Heart left ventricle (tissue), 16 donors: ENCODE results near the gene AKAP10. TPM values are rescaled to one million over a fixed set of nuclear protein-coding genes. Genes with fewer than 3 reads are reported as not detected.

Experiments used
- ATAC-seq, 4 donors: fragments of 200-7000 bp; cut with Tn5 transposase; one replicate each; pipeline ENCODE4 v1.9.1; 2020 to 2022; ENCODE audit warnings: moderate library complexity in 4 of 4, mild to moderate bottlenecking in 3 of 4, moderate number of reproducible peaks in 1 of 4
- DNase-seq, 5 donors: peaks; one replicate each; pipeline ENCODE4 v3.0.0-alpha.2; 2020
- H3K27ac ChIP-seq, 12 donors: fragments of 200-600 bp; sonication (generic) in 4 of 12; one replicate each; pipeline versions ENCODE4 v1.5.0 to v1.8.0; 2016 to 2022; ENCODE audit warnings: mild to moderate bottlenecking in 2 of 12
- H3K27me3 ChIP-seq, 9 donors: fragments of 200-600 bp; sonication (generic) in 2 of 9; one replicate each; pipeline versions ENCODE4 v1.5.1 to v1.8.0; 2016 to 2022; ENCODE audit warnings: mild to moderate bottlenecking in 3 of 9
- H3K36me3 ChIP-seq, 9 donors: fragments of 200-600 bp; sonication (generic) in 2 of 9; one replicate each; pipeline versions ENCODE4 v1.5.0 to v1.8.0; 2018 to 2022; ENCODE audit warnings: mild to moderate bottlenecking in 2 of 9
- H3K4me1 ChIP-seq, 12 donors: fragments of 200-600 bp; sonication (generic) in 4 of 12; one replicate each; pipeline versions ENCODE4 v1.5.0 to v1.8.0; 2016 to 2022; ENCODE audit warnings: mild to moderate bottlenecking in 3 of 12
- H3K4me3 ChIP-seq, 12 donors: fragments of 200-600 bp; sonication (generic) in 4 of 12; one replicate each; pipeline versions ENCODE4 v1.5.0 to v1.8.0; 2017 to 2022; ENCODE audit warnings: mild to moderate bottlenecking in 9 of 12, moderate library complexity in 4 of 12
- H3K9me3 ChIP-seq, 12 donors: fragments of 200-600 bp; sonication (generic) in 4 of 12; one replicate each; pipeline versions ENCODE4 v1.5.0 to v1.8.0; 2016 to 2022; ENCODE audit warnings: mild to moderate bottlenecking in 1 of 12
- CTCF ChIP-seq, 12 donors: fragments of 200-600 bp; sonication (generic) in 4 of 12; IDR thresholded peaks; one replicate each; pipeline versions ENCODE4 v1.5.0 to v1.8.0; 2018 to 2022; ENCODE audit warnings: antibody characterized with exemption in 12 of 12, mild to moderate bottlenecking in 5 of 12
- POLR2A ChIP-seq, 2 donors: fragments of 450-650 bp; IDR thresholded peaks; one replicate each; pipeline ENCODE4 v1.6.1; 2017; ENCODE audit warnings: antibody characterized with exemption in 2 of 2, mild to moderate bottlenecking in 2 of 2, moderate library complexity in 2 of 2
- WGBS, 4 donors: extraction: QIAGEN DNeasy Blood & Tissue Kit in 2 of 4; methylation state at CpG; one replicate each; pipeline versions ENCODE4 v1.1.5 to v1.1.7; 2013 to 2018; 5-methylcytosine and 5-hydroxymethylcytosine counted together
- intact Hi-C, 10 donors: fragments of 100-400 bp; cut with DNase I; formaldehyde crosslinking; loops; one replicate each; pipeline versions ENCODE4 v1.11.1 to v1.14.2; 2022
- polyA plus RNA-seq, 2 donors: library from polyadenylated mRNA; stranded (reverse); fragments of 200-250 nt; gene quantifications; one replicate each; pipeline ENCODE4 v1.2.3, GENCODE V29; 2013
- total RNA-seq, 9 donors: library from RNA; depleted of rRNA in 2 of 9; stranded (reverse); fragments of >200 nt in 2 of 9; fragmentation: NEBNext Ultra II Directional in 3 of 9; extraction: Animal tissue kit (Norgen Biotek cat#: 25700) in 3 of 9; gene quantifications; one replicate each; pipeline versions ENCODE4 v1.1.0 to v1.2.4, GENCODE V29; 2016 to 2023
- donor health status: ischemic (EF 13 %, LVEDD 7.1; RV severe dilation, severe dysfunction).
- donor health status: healthy with polysubstance abuse.
- donor health status: DM: no; HTN: yes; CAD: no.
- donor health status: DM: no; HTN: no; CAD: no.
- donor health status: ischemic (EF 25% LVEDD 6.9; RV normal size, moderate dysfunction).
- donor health status: ischemic (EF 25% LVEDD 5.7; RV mildly dilated, moderate dysfunction).
- donor health status: healthy.
- donor health status: DM: yes; HTN: yes; CAD: no.
- donor health status: ischemic (EF 35%, LVEDD 5.7; RV mildly dilated, moderate dysfunction).
- donor health status: nonischemic (EF 11% LVEDD 7.7; RV severe dilation, severe dysfunction).
- donor health status: DM: yes; HTN: yes; CAD: no.
- donor health status: PGD.
- donor health status: ischemic (EF 29% LVEDD 5.4; RV normal size, mild dysfunction).
- donor health status: nonischemic (EF 23%, LVEDD 6.1; RV moderate dilation, normal function).

Gene AKAP10
- total and polyA plus RNA-seq, 11 donors, result 4.4 to 25.0 (median 13.7) TPM

GRCh38 chr17:19996502-19996901, 18.9 kb upstream of the AKAP10 start:
- no peaks in the 10 kb centered on the region for H3K27me3 ChIP-seq
- H3K4me1 ChIP-seq, result peaks cover 0 to 11% (median 1%) of the 10 kb centered on the region in 12 donors
- DNase-seq (no peak), ATAC-seq (no peak)
- no peaks in the 10 kb centered on the region for H3K9me3 ChIP-seq
- no peak overlapping the region for H3K27ac ChIP-seq
- H3K36me3 ChIP-seq, result no peaks in the 10 kb centered on the region
- intact Hi-C loops, result loop anchor here in 3 of 10 donors (10.0 kb wide), 2 partner anchors 228 to 318 kb away; no protein-coding TSS in a partner anchor
- WGBS, 4 donors, result 49 to 61% (median 55%) methylated on average over 5 of the region's 5 CpGs
- TF ChIP-seq POLR2A (IDR thresholded peaks at IDR 0.05) (no peak), CTCF (IDR thresholded peaks at IDR 0.05) (no peak)
- H3K4me3 ChIP-seq, result no peak overlapping the region

GRCh38 chr17:19996086-19996485, 18.5 kb upstream of the AKAP10 start:
- no peaks in the 10 kb centered on the region for H3K36me3 ChIP-seq
- no peak overlapping the region for H3K27ac ChIP-seq
- DNase-seq, result no peak
- no peak for ATAC-seq
- H3K27me3 ChIP-seq, result no peaks in the 10 kb centered on the region
- peaks cover 0 to 11% (median 1%) of the 10 kb centered on the region in 12 donors for H3K4me1 ChIP-seq
- WGBS, 4 donors, result 86 to 95% (median 90%) methylated on average over 1 of the region's 1 CpG
- TF ChIP-seq POLR2A (IDR thresholded peaks at IDR 0.05) (no peak), CTCF (IDR thresholded peaks at IDR 0.05) (no peak)
- intact Hi-C loops, result loop anchor here in 3 of 10 donors (10.0 kb wide), 2 partner anchors 229 to 319 kb away; no protein-coding TSS in a partner anchor
- no peak overlapping the region for H3K4me3 ChIP-seq
- H3K9me3 ChIP-seq, result no peaks in the 10 kb centered on the region

- TF ChIP-seq CTCF (IDR thresholded peaks at IDR 0.05), result peak; percentile 66 to 82 (median 76)
- TF ChIP-seq POLR2A (IDR thresholded peaks at IDR 0.05), result no peak
- Histone ChIP-seq H3K4me3 (peak overlapping the region in 2 of 12 donors; percentile 8 to 13), H3K9me3 (no peaks in the 10 kb centered on the region)
These were observed 15.4 kb upstream of the AKAP10 start for GRCh38 chr17:19992803-19993713.

GRCh38 chr17:19991252-19991885, 13.7 kb upstream of the AKAP10 start:
- Histone ChIP-seq H3K27ac (no peak overlapping the region), H3K4me1 (peaks cover 0 to 4% (median 1%) of the 10 kb centered on the region in 12 donors), H3K4me3 (no peak overlapping the region), H3K36me3 (no peaks in the 10 kb centered on the region), H3K27me3 (no peaks in the 10 kb centered on the region), H3K9me3 (no peaks in the 10 kb centered on the region)
- no peak for ATAC-seq
- 44 to 51% (median 48%) methylated on average over 4 of the region's 4 CpGs for WGBS, 4 donors
- intact Hi-C loops, result loop anchor here in 5 of 10 donors (5.0 to 10.0 kb wide), 5 partner anchors 106 to 323 kb away; no protein-coding TSS in a partner anchor
- DNase-seq, result no peak
- TF ChIP-seq CTCF (IDR thresholded peaks at IDR 0.05) (no peak), POLR2A (IDR thresholded peaks at IDR 0.05) (no peak)

More at GRCh38 chr17:19992803-19993713, 15.4 kb upstream of the AKAP10 start:
- intact Hi-C loops, result loop anchor here (1.0 to 10.0 kb wide), 7 partner anchors 104 to 322 kb away; no protein-coding TSS in a partner anchor
- Histone ChIP-seq H3K27ac (no peak overlapping the region), H3K36me3 (no peaks in the 10 kb centered on the region), H3K4me1 (peaks cover 0 to 11% (median 1%) of the 10 kb centered on the region in 12 donors), H3K27me3 (no peaks in the 10 kb centered on the region)
- 26 to 30% (median 28%) methylated on average over 24 of the region's 24 CpGs for WGBS, 4 donors
- ATAC-seq (peak; percentile 95 to 99 (median 99)), DNase-seq (peak; percentile 82 to 94 (median 87))
